OCI-LY3 (cell line): ENCODE data around the gene MYLK3.

Experiments used
- H2AFZ ChIP-seq: fragments of 200-600, 300-600 bp; shearing (Covaris generic); 2 replicates; pipeline ENCODE4 v1.6.0; 2014; ENCODE audit warnings: antibody characterized with exemption, low read depth, low read length
- H3K27ac ChIP-seq: fragments of 200-600, 300-600 bp; sonication (generic); 2 replicates; pipeline ENCODE4 v1.5.1; 2014; ENCODE audit warnings: mild to moderate bottlenecking, low read length, moderate library complexity, mixed read lengths
- H3K27me3 ChIP-seq: fragments of 200-600, 300-600 bp; sonication (generic); 2 replicates; pipeline ENCODE4 v1.6.1; 2014; ENCODE audit warnings: low read depth, low read length, mixed read lengths
- H3K36me3 ChIP-seq: fragments of 200-600, 300-600 bp; sonication (generic); replicated peaks from 2 replicates; pipeline ENCODE3; 2014; ENCODE audit warnings: low read depth, low read length, mixed read lengths
- H3K4me1 ChIP-seq: fragments of 300-600, 200-600 bp; sonication (generic); 2 replicates; pipeline ENCODE4 v1.6.1; 2014; ENCODE audit warnings: low read length, mixed read lengths
- H3K4me2 ChIP-seq: fragments of 200-600, 300-600 bp; sonication (generic); 2 replicates; pipeline ENCODE4 v1.6.1; 2014; ENCODE audit warnings: low read length, mixed read lengths
- H3K4me3 ChIP-seq: fragments of 300-600, 200-600 bp; sonication (generic); 2 replicates; pipeline ENCODE4 v1.5.1; 2014; ENCODE audit warnings: antibody characterized with exemption, mild to moderate bottlenecking, low read length, moderate library complexity
- H3K79me2 ChIP-seq: fragments of 300-600, 200-600 bp; shearing (Covaris generic); 2 replicates; pipeline ENCODE4 v1.6.1; 2014; ENCODE audit warnings: mild to moderate bottlenecking, low read length, mixed read lengths
- H3K9ac ChIP-seq: fragments of 300-600, 200-600 bp; shearing (Covaris generic); 2 replicates; pipeline ENCODE4 v1.6.0; 2014; ENCODE audit warnings: mild to moderate bottlenecking, low read length, moderate library complexity
- H3K9me3 ChIP-seq: fragments of 200-600, 300-600 bp; shearing (Covaris generic); 2 replicates; pipeline ENCODE4 v1.6.1; 2014; ENCODE audit warnings: low read length, mixed read lengths; ENCODE audit not compliant: insufficient read depth
- H4K20me1 ChIP-seq: fragments of 200-600, 300-600 bp; sonication (generic); 2 replicates; pipeline ENCODE4 v1.6.1; 2016; ENCODE audit warnings: low read length, mixed read lengths; ENCODE audit not compliant: insufficient read depth
- EZH2phosphoT487 ChIP-seq: fragments of 200-600 bp; shearing (Covaris generic); IDR thresholded peaks from 2 replicates; pipeline ENCODE4 v1.6.1; 2018; ENCODE audit warnings: antibody characterized with exemption, mixed run types, low read depth
- TF ChIP-seq, protein P1 (sequence below): fragments of 200-600, 300-600 bp; sonication (generic); IDR thresholded peaks from 2 replicates; pipeline ENCODE4 v1.5.1; 2014; ENCODE audit warnings: antibody characterized with exemption, low read length, low read depth

Gene MYLK3

DNA sequence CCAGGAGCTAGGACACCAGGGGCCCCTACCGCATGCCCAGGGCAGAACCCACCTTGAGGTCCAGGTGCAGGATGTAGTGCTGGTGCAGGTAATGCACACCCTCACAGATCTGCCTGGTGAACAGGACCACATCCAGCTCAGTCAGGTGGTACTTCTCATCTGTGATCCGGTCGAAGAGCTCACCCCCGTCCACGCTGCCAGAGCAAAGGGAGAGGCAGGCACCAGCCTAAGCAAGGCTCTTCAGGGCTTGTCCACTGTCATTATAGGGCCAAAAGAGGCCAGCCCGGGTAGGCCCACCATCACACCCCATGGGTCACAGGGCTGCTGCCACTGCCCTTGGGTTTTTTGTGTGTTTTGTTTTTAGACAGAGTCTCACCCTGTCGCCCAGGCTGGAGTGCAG, 21.0 kb downstream of the MYLK3 start:
- Histone ChIP-seq H3K4me3 (no peak overlapping the region), H3K4me1 (no peaks in the 10 kb centered on the region)

GRCh38 chr16:46721885-46722284, 26.3 kb downstream of the MYLK3 start:
- Histone ChIP-seq H3K9ac (no peak overlapping the region), H3K79me2 (no peaks in the 10 kb centered on the region), H3K4me2 (no peak overlapping the region), H3K27ac (no peak overlapping the region), H4K20me1 (no peaks in the 10 kb centered on the region), H3K4me1 (no peaks in the 10 kb centered on the region), H2AFZ (no peak overlapping the region), H3K27me3 (no peaks in the 10 kb centered on the region), H3K4me3 (no peak overlapping the region), H3K9me3 (0 out of 2 replicates have a peak, but pooled peaks cover 5% of the 10 kb centered on the region), H3K36me3 (no peaks in the 10 kb centered on the region)
- no peak for TF ChIP-seq EZH2phosphoT487
- TF ChIP-seq, protein P1, sequence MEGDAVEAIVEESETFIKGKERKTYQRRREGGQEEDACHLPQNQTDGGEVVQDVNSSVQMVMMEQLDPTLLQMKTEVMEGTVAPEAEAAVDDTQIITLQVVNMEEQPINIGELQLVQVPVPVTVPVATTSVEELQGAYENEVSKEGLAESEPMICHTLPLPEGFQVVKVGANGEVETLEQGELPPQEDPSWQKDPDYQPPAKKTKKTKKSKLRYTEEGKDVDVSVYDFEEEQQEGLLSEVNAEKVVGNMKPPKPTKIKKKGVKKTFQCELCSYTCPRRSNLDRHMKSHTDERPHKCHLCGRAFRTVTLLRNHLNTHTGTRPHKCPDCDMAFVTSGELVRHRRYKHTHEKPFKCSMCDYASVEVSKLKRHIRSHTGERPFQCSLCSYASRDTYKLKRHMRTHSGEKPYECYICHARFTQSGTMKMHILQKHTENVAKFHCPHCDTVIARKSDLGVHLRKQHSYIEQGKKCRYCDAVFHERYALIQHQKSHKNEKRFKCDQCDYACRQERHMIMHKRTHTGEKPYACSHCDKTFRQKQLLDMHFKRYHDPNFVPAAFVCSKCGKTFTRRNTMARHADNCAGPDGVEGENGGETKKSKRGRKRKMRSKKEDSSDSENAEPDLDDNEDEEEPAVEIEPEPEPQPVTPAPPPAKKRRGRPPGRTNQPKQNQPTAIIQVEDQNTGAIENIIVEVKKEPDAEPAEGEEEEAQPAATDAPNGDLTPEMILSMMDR = no peak

More for the DNA sequence above, 21.0 kb downstream of the MYLK3 start:
- no peaks in the 10 kb centered on the region for H3K79me2 ChIP-seq
- H3K27ac ChIP-seq = no peak overlapping the region
- TF ChIP-seq EZH2phosphoT487 = no peak
- TF ChIP-seq, protein P1 = no peak
- H3K27me3 ChIP-seq = no peaks in the 10 kb centered on the region
- H3K9ac ChIP-seq = no peak overlapping the region
- H2AFZ ChIP-seq = no peak overlapping the region
- no peak overlapping the region for H3K4me2 ChIP-seq
- no peaks in the 10 kb centered on the region for H3K36me3 ChIP-seq
- H3K9me3 ChIP-seq = 0 out of 2 replicates have a peak, but pooled peaks cover 5% of the 10 kb centered on the region
- no peaks in the 10 kb centered on the region for H4K20me1 ChIP-seq

- H3K79me2 ChIP-seq = no peaks in the 10 kb centered on the region
- TF ChIP-seq EZH2phosphoT487 = no peak
- 0 out of 2 replicates have a peak, but pooled peaks cover 5% of the 10 kb centered on the region for H3K9me3 ChIP-seq
- no peaks in the 10 kb centered on the region for H3K36me3 ChIP-seq
- no peak overlapping the region for H3K9ac ChIP-seq
- H3K27ac ChIP-seq = no peak overlapping the region
- no peaks in the 10 kb centered on the region for H3K4me1 ChIP-seq
- no peaks in the 10 kb centered on the region for H3K27me3 ChIP-seq
- no peak overlapping the region for H2AFZ ChIP-seq
- no peak overlapping the region for H3K4me3 ChIP-seq
- H4K20me1 ChIP-seq = no peaks in the 10 kb centered on the region
- H3K4me2 ChIP-seq = no peak overlapping the region
Measured at GRCh38 chr16:46720619-46721018, 27.5 kb downstream of the MYLK3 start.

- no peak for TF ChIP-seq EZH2phosphoT487
- TF ChIP-seq, protein P1 = no peak
- Histone ChIP-seq H2AFZ (no peak overlapping the region), H3K4me2 (no peak overlapping the region), H3K9ac (no peak overlapping the region), H3K27me3 (no peaks in the 10 kb centered on the region), H3K4me1 (no peaks in the 10 kb centered on the region), H3K79me2 (no peaks in the 10 kb centered on the region), H3K9me3 (no peaks in the 10 kb centered on the region), H4K20me1 (no peaks in the 10 kb centered on the region), H3K36me3 (no peaks in the 10 kb centered on the region), H3K27ac (no peak overlapping the region), H3K4me3 (no peak overlapping the region)
Measured at GRCh38 chr16:46719528-46719927, 28.6 kb downstream of the MYLK3 start.

GRCh38 chr16:46718214-46718613, 29.9 kb downstream of the MYLK3 start:
- Histone ChIP-seq H3K36me3 (no peaks in the 10 kb centered on the region), H3K4me1 (peaks cover 8% of the 10 kb centered on the region), H3K4me2 (no peak overlapping the region), H2AFZ (no peak overlapping the region), H3K79me2 (no peaks in the 10 kb centered on the region), H3K4me3 (no peak overlapping the region), H3K9ac (no peak overlapping the region), H3K9me3 (no peaks in the 10 kb centered on the region), H3K27me3 (no peaks in the 10 kb centered on the region), H4K20me1 (no peaks in the 10 kb centered on the region), H3K27ac (no peak overlapping the region)
- no peak for TF ChIP-seq EZH2phosphoT487
- TF ChIP-seq, protein P1 = no peak
